Right lobe of liver (tissue), 4 donors: ENCODE data around the gene MAK.

Experiments
- CTCF ChIP-seq, 4 donors: fragments of 200-600 bp in 3 of 4; fragments of 450-650 bp in 1 of 4; IDR thresholded peaks; one replicate each; pipeline versions ENCODE4 v1.5.1 to v1.8.0; 2016 to 2022; ENCODE audit warnings: antibody characterized with exemption in 4 of 4, mild to moderate bottlenecking in 2 of 4
- POLR2A ChIP-seq: fragments of 450-650 bp; IDR thresholded peaks from one replicate; pipeline ENCODE4 v1.6.1; 2017; ENCODE audit warnings: antibody characterized with exemption, mild to moderate bottlenecking
- donor health status: DM: no; HTN: no; CAD: no.
- donor health status: DM: no; HTN: no; CAD: no.
- donor health status: DM: no; HTN: yes; CAD: no.

GRCh38 chr6:10722570-10722819 is 115.8 kb downstream of the MAK start:
- no peak for TF ChIP-seq CTCF (IDR thresholded peaks at IDR 0.05)
- no peak for TF ChIP-seq POLR2A
